Memory B cell (primary cell): ENCODE data around the gene SLCO2B1.

Experiments
- ATAC-seq: fragments of 150-1000 bp; cut with Tn5 transposase; 2 replicates; pipeline ENCODE4 v1.10.0; 2021; ENCODE audit warnings: low read depth, mild to moderate bottlenecking, moderate library complexity
- DNase-seq, 2 donors: peaks; one replicate each; pipeline ENCODE4 v3.0.0; 2022; ENCODE audit warnings: low spot score in 2 of 2
- H3K27ac Mint-ChIP-seq: one replicate; pipeline ENCODE4 v1.8.0; 2022; ENCODE audit warnings: mild to moderate bottlenecking, moderate library complexity, mixed read lengths
- H3K27me3 Mint-ChIP-seq: one replicate; pipeline ENCODE4 v1.8.0; 2022; ENCODE audit warnings: mixed read lengths
- H3K36me3 Mint-ChIP-seq: one replicate; pipeline ENCODE4 v1.8.0; 2022; ENCODE audit warnings: mild to moderate bottlenecking, mixed read lengths
- H3K4me1 Mint-ChIP-seq: one replicate; pipeline ENCODE4 v1.8.0; 2022; ENCODE audit warnings: mixed read lengths
- H3K4me3 Mint-ChIP-seq: one replicate; pipeline ENCODE4 v1.8.0; 2022; ENCODE audit warnings: mild to moderate bottlenecking, moderate library complexity, mixed read lengths
- H3K9me3 Mint-ChIP-seq: one replicate; pipeline ENCODE4 v1.8.0; 2022; ENCODE audit warnings: mixed read lengths

SLCO2B1 gene

GRCh38 chr11:75149766-75150465 lies 991 bp upstream of the SLCO2B1 start:
- ATAC-seq (no peak), DNase-seq (no peak)
- Mint-ChIP-seq H3K4me3 (no peak overlapping the region), H3K9me3 (no peaks in the 10 kb centered on the region), H3K27me3 (peaks cover 14% of the 10 kb centered on the region), H3K4me1 (no peaks in the 10 kb centered on the region), H3K36me3 (no peaks in the 10 kb centered on the region), H3K27ac (no peak overlapping the region)

DNA sequence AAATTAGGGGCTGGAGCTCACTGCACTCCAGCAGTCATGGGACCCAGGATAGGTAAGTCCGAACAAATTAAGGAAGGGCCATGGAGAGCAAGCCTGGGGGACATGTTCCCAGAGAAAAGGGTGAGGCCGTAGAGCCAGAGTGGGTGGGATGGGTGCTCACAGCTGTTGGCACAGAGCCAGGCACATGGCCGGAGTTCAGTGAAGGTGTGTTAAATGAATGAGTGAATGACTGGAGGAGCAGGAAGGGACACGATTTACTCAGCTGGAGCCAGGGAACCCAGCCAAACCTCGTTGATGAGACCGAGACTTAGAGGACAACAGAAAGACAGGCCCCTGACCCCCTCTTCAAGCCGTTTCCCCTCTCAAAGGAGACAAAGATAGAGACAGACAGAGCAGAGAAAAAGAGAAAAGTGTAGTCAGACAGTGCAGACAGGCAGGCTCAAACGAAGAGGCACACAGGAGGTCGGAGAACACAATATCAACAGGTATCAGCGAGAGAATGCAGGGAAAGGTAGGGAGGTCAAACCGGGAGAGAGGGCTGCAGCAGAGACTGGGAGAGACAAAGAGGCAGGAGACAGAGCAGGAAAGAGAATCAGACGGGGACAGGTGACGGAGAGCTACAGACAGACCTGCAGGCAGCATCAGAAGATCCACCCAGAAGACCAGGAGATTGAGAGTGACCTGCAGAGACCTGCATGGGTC lies 590 bp downstream of the SLCO2B1 start:
- peaks cover 12% of the 10 kb centered on the region for H3K27me3 Mint-ChIP-seq
- H3K4me1 Mint-ChIP-seq = no peaks in the 10 kb centered on the region
- no peaks in the 10 kb centered on the region for H3K9me3 Mint-ChIP-seq
- no peak overlapping the region for H3K27ac Mint-ChIP-seq
- no peak for DNase-seq
- H3K4me3 Mint-ChIP-seq = no peak overlapping the region
- no peak for ATAC-seq
- no peaks in the 10 kb centered on the region for H3K36me3 Mint-ChIP-seq

GRCh38 chr11:75152090-75152489 lies 1.2 kb downstream of the SLCO2B1 start:
- H3K27ac Mint-ChIP-seq = no peak overlapping the region
- H3K9me3 Mint-ChIP-seq = no peaks in the 10 kb centered on the region
- no peak for DNase-seq
- peaks cover 12% of the 10 kb centered on the region for H3K27me3 Mint-ChIP-seq
- H3K4me3 Mint-ChIP-seq = no peak overlapping the region
- H3K4me1 Mint-ChIP-seq = no peaks in the 10 kb centered on the region
- no peak for ATAC-seq
- H3K36me3 Mint-ChIP-seq = no peaks in the 10 kb centered on the region

GRCh38 chr11:75152651-75153427 lies 1.9 kb downstream of the SLCO2B1 start:
- Mint-ChIP-seq H3K27me3 (peaks cover 12% of the 10 kb centered on the region), H3K27ac (no peak overlapping the region), H3K4me3 (no peak overlapping the region), H3K4me1 (no peaks in the 10 kb centered on the region), H3K9me3 (no peaks in the 10 kb centered on the region), H3K36me3 (no peaks in the 10 kb centered on the region)
- no peak for DNase-seq
- no peak for ATAC-seq

DNA sequence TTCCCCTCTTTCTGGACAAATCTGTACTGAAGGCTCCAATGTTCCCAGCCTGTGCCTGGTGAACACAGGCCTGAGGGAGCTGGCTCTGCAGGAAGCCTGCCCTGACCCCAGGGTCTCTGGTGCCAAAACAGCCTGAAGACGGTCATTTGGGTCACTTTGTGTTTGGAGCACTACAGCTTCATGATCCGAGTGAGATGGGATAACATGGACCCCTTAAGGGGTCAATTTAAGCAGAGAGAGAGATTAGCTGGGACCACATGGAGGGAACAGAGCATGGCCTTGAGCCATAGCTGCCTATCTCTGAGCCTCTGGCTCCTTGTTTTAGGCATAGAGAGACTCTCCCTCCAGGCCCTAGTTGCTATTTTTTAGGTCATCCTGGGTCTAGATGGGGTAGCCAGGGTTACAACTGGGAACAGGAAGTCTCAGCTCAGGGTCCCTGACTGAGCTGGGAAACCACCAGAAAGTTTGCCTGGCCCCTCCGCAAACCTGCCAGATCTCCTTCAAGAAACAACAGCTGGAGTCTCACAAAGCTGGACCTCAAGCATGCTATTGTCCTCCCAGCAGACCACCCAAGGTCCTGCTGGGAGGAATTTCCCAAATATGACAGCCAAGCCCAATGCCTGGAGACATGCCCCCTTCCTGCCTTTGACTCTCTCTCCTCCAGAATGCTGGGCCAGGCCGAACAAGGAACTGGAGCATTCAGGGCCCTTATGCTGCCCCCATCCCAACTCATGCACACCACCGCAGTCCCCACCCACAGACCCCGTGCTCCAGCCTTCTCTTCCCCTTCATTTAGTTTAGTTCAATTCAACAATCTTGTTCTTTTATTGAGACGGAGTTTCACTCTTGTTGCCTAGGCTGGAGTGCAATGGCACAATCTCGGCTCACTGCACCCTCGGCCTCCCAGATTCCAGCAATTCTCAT lies 4.0 kb downstream of the SLCO2B1 start:
- Mint-ChIP-seq H3K27me3 (peaks cover 12% of the 10 kb centered on the region), H3K4me1 (no peaks in the 10 kb centered on the region), H3K36me3 (no peaks in the 10 kb centered on the region), H3K4me3 (no peak overlapping the region), H3K27ac (no peak overlapping the region), H3K9me3 (no peaks in the 10 kb centered on the region)
- DNase-seq (no peak), ATAC-seq (no peak)

DNA sequence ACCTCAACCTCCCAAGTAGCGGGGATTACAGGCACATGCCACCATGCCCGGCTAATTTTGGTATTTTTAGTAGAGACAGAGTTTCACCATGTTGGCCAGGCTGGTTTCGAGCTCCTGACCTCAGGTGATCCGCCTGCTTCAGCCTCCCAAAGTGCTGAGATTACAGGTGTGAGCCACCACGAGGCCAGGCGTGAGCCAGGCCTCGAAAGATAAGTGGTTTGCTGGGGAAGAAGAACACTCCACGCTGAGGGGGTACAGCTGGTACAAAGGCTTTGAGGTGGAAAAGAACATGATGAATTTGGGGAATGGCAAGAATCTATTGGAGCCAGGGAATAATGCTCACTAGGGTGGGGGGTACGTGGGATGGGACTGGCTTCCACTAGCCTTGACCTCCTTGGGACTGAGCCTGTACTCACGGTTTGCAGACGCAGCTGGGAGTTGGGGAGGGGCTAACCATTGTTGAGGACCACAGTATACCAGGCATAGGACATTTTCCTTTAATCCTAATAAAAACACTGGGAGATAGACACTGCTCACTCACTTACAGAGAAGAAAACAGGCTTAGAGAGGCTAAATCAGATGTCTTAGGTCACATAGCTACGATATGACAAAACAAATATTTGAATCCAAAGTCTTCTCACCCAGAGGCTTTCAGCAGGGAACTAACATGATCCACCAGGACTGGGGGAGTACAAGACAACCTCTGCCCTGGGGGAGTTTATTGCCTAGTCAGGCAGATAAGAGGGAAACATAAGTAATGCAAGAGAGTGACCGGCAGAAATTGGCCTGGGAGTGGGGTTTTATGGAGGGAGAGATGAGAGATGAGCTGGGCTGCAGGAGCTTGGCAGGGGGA lies 4.9 kb downstream of the SLCO2B1 start:
- Mint-ChIP-seq H3K27ac (no peak overlapping the region), H3K36me3 (no peaks in the 10 kb centered on the region), H3K9me3 (peaks cover 4% of the 10 kb centered on the region), H3K27me3 (peaks cover 10% of the 10 kb centered on the region), H3K4me3 (no peak overlapping the region), H3K4me1 (peaks cover 3% of the 10 kb centered on the region)
- DNase-seq (no peak), ATAC-seq (no peak)

DNA sequence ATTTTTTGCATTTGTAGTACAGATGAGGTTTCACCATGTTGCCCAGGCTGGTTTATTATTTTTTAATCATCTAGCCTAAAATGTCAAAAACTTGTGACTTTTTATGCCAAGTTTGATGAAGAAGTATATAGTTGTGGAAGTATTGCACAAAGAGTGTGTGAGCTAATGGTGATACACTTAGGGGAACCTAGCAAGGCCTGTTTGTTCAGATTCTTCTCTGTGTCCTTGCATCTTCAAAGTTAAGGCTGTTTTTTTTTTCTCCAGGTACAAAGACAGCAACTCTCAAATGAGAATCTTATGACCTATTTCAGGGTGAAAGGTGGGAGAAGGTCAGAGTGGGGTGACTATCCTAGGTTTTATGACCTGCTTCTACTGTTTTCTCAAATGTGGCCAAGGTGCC lies 7.3 kb downstream of the SLCO2B1 start:
- Mint-ChIP-seq H3K36me3 (peaks cover 2% of the 10 kb centered on the region), H3K4me3 (no peak overlapping the region), H3K27me3 (peaks cover 7% of the 10 kb centered on the region), H3K9me3 (peaks cover 6% of the 10 kb centered on the region), H3K27ac (no peak overlapping the region), H3K4me1 (peaks cover 3% of the 10 kb centered on the region)
- ATAC-seq (no peak), DNase-seq (no peak)

- no peak overlapping the region for H3K27ac Mint-ChIP-seq
- H3K36me3 Mint-ChIP-seq = peaks cover 2% of the 10 kb centered on the region
- H3K9me3 Mint-ChIP-seq = peaks cover 6% of the 10 kb centered on the region
- no peak overlapping the region for H3K4me3 Mint-ChIP-seq
- peaks cover 3% of the 10 kb centered on the region for H3K4me1 Mint-ChIP-seq
- no peak for DNase-seq
- ATAC-seq = no peak
- H3K27me3 Mint-ChIP-seq = peaks cover 8% of the 10 kb centered on the region
These were observed 7.8 kb downstream of the SLCO2B1 start for GRCh38 chr11:75158696-75159150.

GRCh38 chr11:75159151-75159953 lies 8.4 kb downstream of the SLCO2B1 start:
- Mint-ChIP-seq H3K27me3 (peaks cover 11% of the 10 kb centered on the region), H3K4me1 (peaks cover 3% of the 10 kb centered on the region), H3K9me3 (peaks cover 6% of the 10 kb centered on the region), H3K4me3 (no peak overlapping the region), H3K27ac (no peak overlapping the region), H3K36me3 (peaks cover 2% of the 10 kb centered on the region)
- DNase-seq (no peak), ATAC-seq (no peak)

DNA sequence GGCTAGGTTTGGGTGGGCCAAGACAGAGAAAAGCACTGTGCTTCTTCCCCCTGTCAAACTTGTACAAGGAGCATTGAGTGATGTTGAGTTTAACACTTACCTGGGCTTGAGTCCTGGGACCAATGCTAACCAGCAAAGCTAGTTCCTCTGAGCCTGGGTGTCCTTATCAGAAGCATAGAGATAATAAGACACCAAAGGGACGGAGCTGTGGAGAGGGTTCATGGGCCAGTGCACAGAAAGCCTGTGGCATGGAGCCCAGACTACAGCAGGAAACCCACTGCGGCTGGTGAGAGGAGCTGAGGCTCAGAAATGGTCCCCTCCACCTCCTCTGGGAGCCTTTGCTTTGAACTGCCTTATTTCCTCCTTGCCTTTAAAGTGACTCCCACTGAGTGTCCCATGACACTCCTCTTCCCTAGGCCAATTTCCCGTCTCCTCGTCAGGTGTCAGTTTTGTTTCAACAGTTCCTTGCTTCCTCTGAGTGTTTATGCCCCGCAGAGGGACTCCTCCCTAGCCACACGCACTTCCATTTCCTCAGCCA lies 9.4 kb downstream of the SLCO2B1 start:
- Mint-ChIP-seq H3K4me3 (no peak overlapping the region), H3K27me3 (peaks cover 13% of the 10 kb centered on the region), H3K36me3 (peaks cover 2% of the 10 kb centered on the region), H3K9me3 (peaks cover 6% of the 10 kb centered on the region), H3K4me1 (peaks cover 3% of the 10 kb centered on the region), H3K27ac (no peak overlapping the region)
- no peak for DNase-seq
- no peak for ATAC-seq

GRCh38 chr11:75160880-75161279 lies 10.0 kb downstream of the SLCO2B1 start:
- H3K27me3 Mint-ChIP-seq = peaks cover 12% of the 10 kb centered on the region
- no peak overlapping the region for H3K27ac Mint-ChIP-seq
- peaks cover 3% of the 10 kb centered on the region for H3K4me1 Mint-ChIP-seq
- H3K36me3 Mint-ChIP-seq = peaks cover 2% of the 10 kb centered on the region
- no peak overlapping the region for H3K4me3 Mint-ChIP-seq
- peaks cover 6% of the 10 kb centered on the region for H3K9me3 Mint-ChIP-seq
- ATAC-seq = no peak
- no peak for DNase-seq

GRCh38 chr11:75161506-75162095 lies 10.7 kb downstream of the SLCO2B1 start:
- Mint-ChIP-seq H3K4me3 (no peak overlapping the region), H3K27me3 (peaks cover 13% of the 10 kb centered on the region), H3K36me3 (peaks cover 2% of the 10 kb centered on the region), H3K27ac (no peak overlapping the region), H3K4me1 (peaks cover 3% of the 10 kb centered on the region), H3K9me3 (peaks cover 6% of the 10 kb centered on the region)
- ATAC-seq (no peak), DNase-seq (no peak)
